ENCODE data around the gene PROM2. TPM values are rescaled to one million over a fixed set of nuclear protein-coding genes. Genes with fewer than 3 reads are reported as not detected.

Gene PROM2
- total RNA-seq, 1 donor from 2014 or later = 0.93 TPM

GRCh38 chr2:95318431-95319220, 44.4 kb downstream of the PROM2 start:
- H3K27me3 Mint-ChIP-seq (ENCODE audit: low read depth, unreplicated experiment) = peaks cover 51% of the 10 kb centered on the region
- Histone ChIP-seq H3K9ac (ENCODE audit: low read length) (no peak overlapping the region), H2AFZ (ENCODE audit: low read depth, low read length) (no peak overlapping the region), H3K9me3 (ENCODE audit: insufficient read depth, low read depth, low read length) (no peaks in the 10 kb centered on the region), H3K36me3 (ENCODE audit: insufficient read depth, low read length) (no peaks in the 10 kb centered on the region), H4K20me1 (ENCODE audit: insufficient read depth, low read length) (peaks cover 3% of the 10 kb centered on the region), H3K4me2 (ENCODE audit: low read length) (no peak overlapping the region), H3K27ac (ENCODE audit: low read depth, low read length) (no peak overlapping the region), H3K27me3 (ENCODE audit: insufficient read depth, low read length) (no peaks in the 10 kb centered on the region), H3K4me3 (ENCODE audit: insufficient read depth, low read depth, low read length) (no peak overlapping the region), H3K4me1 (ENCODE audit: insufficient read depth, low read length) (peaks cover 16% of the 10 kb centered on the region), H3K79me2 (ENCODE audit: insufficient read depth, low read length) (no peaks in the 10 kb centered on the region)
- FAIRE-seq = no peak
- peaks cover 14% of the 10 kb centered on the region for H3K4me1 Mint-ChIP-seq (ENCODE audit: low read depth, unreplicated experiment)
- no peak overlapping the region for H3K4me3 Mint-ChIP-seq (ENCODE audit: unreplicated experiment)
- no peaks in the 10 kb centered on the region for H3K36me3 Mint-ChIP-seq (ENCODE audit: low read depth, unreplicated experiment)
- H3K9me3 Mint-ChIP-seq (ENCODE audit: unreplicated experiment) = peaks cover 3% of the 10 kb centered on the region
- no peak overlapping the region for H3K27ac Mint-ChIP-seq (ENCODE audit: unreplicated experiment)
- no peak for TF ChIP-seq EZH2 (IDR thresholded peaks at IDR 0.05; ENCODE audit: insufficient read depth, low read length)
- TF ChIP-seq, protein P1, sequence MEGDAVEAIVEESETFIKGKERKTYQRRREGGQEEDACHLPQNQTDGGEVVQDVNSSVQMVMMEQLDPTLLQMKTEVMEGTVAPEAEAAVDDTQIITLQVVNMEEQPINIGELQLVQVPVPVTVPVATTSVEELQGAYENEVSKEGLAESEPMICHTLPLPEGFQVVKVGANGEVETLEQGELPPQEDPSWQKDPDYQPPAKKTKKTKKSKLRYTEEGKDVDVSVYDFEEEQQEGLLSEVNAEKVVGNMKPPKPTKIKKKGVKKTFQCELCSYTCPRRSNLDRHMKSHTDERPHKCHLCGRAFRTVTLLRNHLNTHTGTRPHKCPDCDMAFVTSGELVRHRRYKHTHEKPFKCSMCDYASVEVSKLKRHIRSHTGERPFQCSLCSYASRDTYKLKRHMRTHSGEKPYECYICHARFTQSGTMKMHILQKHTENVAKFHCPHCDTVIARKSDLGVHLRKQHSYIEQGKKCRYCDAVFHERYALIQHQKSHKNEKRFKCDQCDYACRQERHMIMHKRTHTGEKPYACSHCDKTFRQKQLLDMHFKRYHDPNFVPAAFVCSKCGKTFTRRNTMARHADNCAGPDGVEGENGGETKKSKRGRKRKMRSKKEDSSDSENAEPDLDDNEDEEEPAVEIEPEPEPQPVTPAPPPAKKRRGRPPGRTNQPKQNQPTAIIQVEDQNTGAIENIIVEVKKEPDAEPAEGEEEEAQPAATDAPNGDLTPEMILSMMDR (IDR thresholded peaks at IDR 0.05; ENCODE audit: insufficient read depth, low read depth, low read length) = no peak
- no peak for DNase-seq (ENCODE audit: low read depth)

- Histone ChIP-seq H3K9me3 (ENCODE audit: insufficient read depth, low read depth, low read length) (no peaks in the 10 kb centered on the region), H3K36me3 (ENCODE audit: insufficient read depth, low read length) (no peaks in the 10 kb centered on the region), H3K4me1 (ENCODE audit: insufficient read depth, low read length) (peaks cover 16% of the 10 kb centered on the region), H4K20me1 (ENCODE audit: insufficient read depth, low read length) (peaks cover 3% of the 10 kb centered on the region), H2AFZ (ENCODE audit: low read depth, low read length) (no peak overlapping the region), H3K4me2 (ENCODE audit: low read length) (no peak overlapping the region), H3K27me3 (ENCODE audit: insufficient read depth, low read length) (no peaks in the 10 kb centered on the region), H3K4me3 (ENCODE audit: insufficient read depth, low read depth, low read length) (no peak overlapping the region), H3K79me2 (ENCODE audit: insufficient read depth, low read length) (no peaks in the 10 kb centered on the region), H3K9ac (ENCODE audit: low read length) (no peak overlapping the region), H3K27ac (ENCODE audit: low read depth, low read length) (no peak overlapping the region)
- Mint-ChIP-seq H3K27me3 (ENCODE audit: low read depth, unreplicated experiment) (peaks cover 44% of the 10 kb centered on the region), H3K36me3 (ENCODE audit: low read depth, unreplicated experiment) (no peaks in the 10 kb centered on the region), H3K4me3 (ENCODE audit: unreplicated experiment) (no peak overlapping the region), H3K9me3 (ENCODE audit: unreplicated experiment) (peaks cover 3% of the 10 kb centered on the region), H3K27ac (ENCODE audit: unreplicated experiment) (no peak overlapping the region), H3K4me1 (ENCODE audit: low read depth, unreplicated experiment) (peaks cover 14% of the 10 kb centered on the region)
- no peak for DNase-seq (ENCODE audit: low read depth)
- no peak for FAIRE-seq
- TF ChIP-seq EZH2 (IDR thresholded peaks at IDR 0.05; ENCODE audit: insufficient read depth, low read length) = no peak
- TF ChIP-seq, protein P1 (IDR thresholded peaks at IDR 0.05; ENCODE audit: insufficient read depth, low read depth, low read length) = no peak
Measured at GRCh38 chr2:95319481-95320343, 45.5 kb downstream of the PROM2 start.
